GM12878 (cell line): ENCODE data around the gene TMEM238L. TPM values are rescaled to one million over a fixed set of nuclear protein-coding genes. Genes with fewer than 3 reads are reported as not detected.

ENCODE experiments used
- ATAC-seq: fragments of 200-7000 bp; cut with Tn5 transposase; 3 replicates; pipeline ENCODE4 v1.9.1; 2020; ENCODE audit warnings: mild to moderate bottlenecking, moderate library complexity
- BruUV-seq: library from RNA; stranded (reverse); fragments of 400-500 nt; replicated peaks from 2 replicates; lab custom pipeline; 2021; lab: Mats Ljungman, UMichigan
- CTCF ChIA-PET: fragments of 300-600 bp; sonication (Branson Sonifier 250); formaldehyde crosslinking; extraction: SDS; loops from one replicate; lab custom pipeline; 2021; ENCODE audit warnings: inconsistent platforms; lab: Yijun Ruan, JAX
- POLR2A ChIA-PET: fragments of 350-600 bp; formaldehyde crosslinking; extraction: SDS; loops from one replicate; lab custom pipeline; 2021; ENCODE audit warnings: inconsistent platforms; lab: Charles Lee
- RAD21 ChIA-PET: fragments of 300-600 bp; sonication (Branson Sonifier 250); formaldehyde crosslinking; loops from one replicate; lab custom pipeline; 2023; ENCODE audit warnings: antibody characterized with exemption; ENCODE audit not compliant: unreplicated experiment; lab: Charles Lee
- SMC1A ChIA-PET: fragments of 300-600 bp; sonication (Branson Sonifier 250); formaldehyde crosslinking; loops from one replicate; lab custom pipeline; 2023; ENCODE audit not compliant: unreplicated experiment, uncharacterized antibody; lab: Charles Lee
- DNase-seq: peaks from one replicate; pipeline ENCODE4 v3.0.0-alpha.2; 2011; ENCODE audit warnings: low read depth, low spot score
- FAIRE-seq: peaks from 3 replicates; lab custom pipeline; 2011; peaks lifted over from hg19 to GRCh38; lab: Jason Lieb, UNC
- H2AFZ ChIP-seq: 2 replicates; pipeline ENCODE4 v1.6.0; 2011; ENCODE audit warnings: low read depth, low read length, control low read depth; ENCODE audit not compliant: control insufficient read depth
- H3K27ac ChIP-seq: 2 replicates; pipeline ENCODE4 v1.5.1; 2011; ENCODE audit warnings: control low read depth; ENCODE audit not compliant: control insufficient read depth, insufficient read depth
- H3K27me3 ChIP-seq, 2 experiments: replicated peaks in 1 of 2; 2 replicates each; pipeline versions ENCODE4 v1.6.0 to v1.6.1; 2011; ENCODE audit warnings: low read length in 1 of 2; ENCODE audit not compliant: control insufficient read depth in 2 of 2, insufficient read depth in 2 of 2
- H3K36me3 ChIP-seq, 2 experiments: 2 replicates each; pipeline ENCODE4 v1.5.1; 2011; ENCODE audit warnings: low read length in 1 of 2; ENCODE audit not compliant: control insufficient read depth in 2 of 2, insufficient read depth in 2 of 2
- H3K4me1 ChIP-seq: 2 replicates; pipeline ENCODE4 v1.6.1; 2011; ENCODE audit warnings: mild to moderate bottlenecking, low read length, moderate library complexity, mixed read lengths; ENCODE audit not compliant: control insufficient read depth, insufficient read depth
- H3K4me2 ChIP-seq: 2 replicates; pipeline ENCODE4 v1.6.0; 2011; ENCODE audit warnings: control low read depth; ENCODE audit not compliant: control insufficient read depth, insufficient read depth
- H3K4me3 ChIP-seq: fragments of 200-600 bp; sonication (generic); 2 replicates; pipeline ENCODE4 v1.5.1; 2016
- H3K79me2 ChIP-seq: 2 replicates; pipeline ENCODE4 v1.6.0; 2011; ENCODE audit warnings: low read length; ENCODE audit not compliant: control insufficient read depth, insufficient read depth
- H3K9ac ChIP-seq: 2 replicates; pipeline ENCODE4 v1.8.0; 2011; ENCODE audit warnings: low read length, control low read depth, mixed read lengths; ENCODE audit not compliant: control insufficient read depth, insufficient read depth
- H3K9me3 ChIP-seq: replicated peaks from 3 replicates; pipeline ENCODE4 v1.5.1; 2011; ENCODE audit warnings: mild to moderate bottlenecking, low read length; ENCODE audit not compliant: control insufficient read depth, insufficient read depth
- H4K20me1 ChIP-seq: 2 replicates; pipeline ENCODE4 v1.6.0; 2011; ENCODE audit not compliant: control insufficient read depth, insufficient read depth
- ATF2 ChIP-seq: IDR thresholded peaks from 2 replicates; pipeline ENCODE4 v1.6.1; 2012; ENCODE audit warnings: low read length, inconsistent platforms
- BMI1 ChIP-seq: fragments of 450-650 bp; IDR thresholded peaks from 2 replicates; pipeline ENCODE4 v1.6.1; 2016; ENCODE audit warnings: mild to moderate bottlenecking, moderate library complexity, borderline replicate concordance
- CREB1 ChIP-seq: IDR thresholded peaks from 2 replicates; pipeline ENCODE4 v1.6.1; 2012; ENCODE audit warnings: low read depth, mild to moderate bottlenecking, inconsistent platforms
- FOXM1 ChIP-seq: IDR thresholded peaks from 2 replicates; pipeline ENCODE4 v1.6.1; 2012; ENCODE audit warnings: low read depth, mild to moderate bottlenecking, inconsistent platforms, low read length, moderate library complexity
- GABPA ChIP-seq: IDR thresholded peaks from 2 replicates; pipeline ENCODE4 v1.6.1; 2014; ENCODE audit warnings: antibody characterized with exemption, low read depth, mild to moderate bottlenecking, inconsistent platforms
- HSF1 ChIP-seq: fragments of 150-350 bp; IDR thresholded peaks from 2 replicates; pipeline ENCODE4 v1.6.1; 2014; ENCODE audit warnings: mild to moderate bottlenecking, low read depth, low read length
- JUND ChIP-seq: IDR thresholded peaks from 2 replicates; pipeline ENCODE4 v1.6.1; 2012; ENCODE audit warnings: low read depth, mild to moderate bottlenecking, low read length, improper control_type of control experiment, moderate library complexity
- MYC ChIP-seq: IDR thresholded peaks from 2 replicates; pipeline ENCODE4 v1.6.1; 2011; ENCODE audit warnings: mild to moderate bottlenecking, low read length, moderate library complexity, inconsistent platforms; ENCODE audit not compliant: insufficient read depth, insufficient replicate concordance, insufficient read length, severe bottlenecking
- NFYA ChIP-seq: IDR thresholded peaks from 2 replicates; pipeline ENCODE4 v1.6.1; 2011; ENCODE audit warnings: low read depth, mild to moderate bottlenecking, low read length, improper control_type of control experiment, borderline replicate concordance
- PML ChIP-seq: IDR thresholded peaks from 2 replicates; pipeline ENCODE4 v1.6.1; 2012; ENCODE audit warnings: low read length, inconsistent platforms
- POLR2AphosphoS2 ChIP-seq: IDR thresholded peaks from 2 replicates; pipeline ENCODE4 v1.6.1; 2011; ENCODE audit warnings: low read depth, mild to moderate bottlenecking, low read length, improper control_type of control experiment, moderate library complexity
- RAD21 ChIP-seq: IDR thresholded peaks from 2 replicates; pipeline ENCODE4 v1.6.1; 2011; ENCODE audit warnings: mild to moderate bottlenecking, low read depth, low read length, moderate library complexity; ENCODE audit not compliant: insufficient read depth
- RB1 ChIP-seq: fragments of 450-650 bp; formaldehyde crosslinking; IDR thresholded peaks from 2 replicates; pipeline ENCODE4 v1.6.1; 2017; ENCODE audit warnings: mild to moderate bottlenecking, borderline replicate concordance
- RELA ChIP-seq: fragments of 450-650 bp; IDR thresholded peaks from 2 replicates; pipeline ENCODE4 v1.8.0; 2014; ENCODE audit warnings: borderline replicate concordance; ENCODE audit not compliant: partially characterized antibody
- SKIL ChIP-seq: fragments of 450-650 bp; IDR thresholded peaks from 2 replicates; pipeline ENCODE4 v1.6.1; 2017; ENCODE audit warnings: mild to moderate bottlenecking, low read depth, inconsistent platforms; ENCODE audit not compliant: poor library complexity, severe bottlenecking
- SMC3 ChIP-seq: IDR thresholded peaks from 2 replicates; pipeline ENCODE4 v1.6.1; 2011; ENCODE audit warnings: low read length, improper control_type of control experiment, borderline replicate concordance
- SP1 ChIP-seq: IDR thresholded peaks from one replicate; pipeline ENCODE4 v1.6.1; 2011; ENCODE audit warnings: low read depth, low read length
- SREBF1 ChIP-seq: IDR thresholded peaks from 2 replicates; pipeline ENCODE4 v1.6.1; 2012; ENCODE audit warnings: mild to moderate bottlenecking, low read length
- TCF3 ChIP-seq: IDR thresholded peaks from 2 replicates; pipeline ENCODE4 v1.6.1; 2012; ENCODE audit warnings: low read depth, mild to moderate bottlenecking, low read length, borderline replicate concordance; ENCODE audit not compliant: insufficient read depth
- ZBTB33 ChIP-seq: fragments of 450-650 bp; IDR thresholded peaks from 2 replicates; pipeline ENCODE4 v1.6.1; 2017; ENCODE audit warnings: mild to moderate bottlenecking
- WGBS: methylation state at CpG from one replicate; pipeline ENCODE4 v1.1.6; 2016; ENCODE audit warnings: low lambda C conversion rate; ENCODE audit not compliant: insufficient replicate concordance, insufficient coverage; ENCODE audit errors: missing lambda C conversion rate; 5-methylcytosine and 5-hydroxymethylcytosine counted together
- in situ Hi-C: fragments of 300-500 bp; cut with MboI; formaldehyde crosslinking; loops from 9 replicates; pipeline ENCODE4 v1.14.3; 2018; ENCODE audit warnings: mixed read lengths
- intact Hi-C: fragments of 100-400 bp; cut with micrococcal nuclease; formaldehyde crosslinking; loops from one replicate; pipeline ENCODE4 v1.14.2; 2022; ENCODE audit not compliant: unreplicated experiment
- polyA plus RNA-seq, 11 experiments: library from polyadenylated mRNA; depleted of rRNA in 4 of 11; unstranded in 6 of 11; stranded (reverse) in 5 of 11; fragments of >200 nt; fragmentation: Nextera tagmentation in 4 of 11; fragmentation: Illumina TruSeq in 1 of 11; extraction: Ambion mirVana in 4 of 11; extraction: Trizol in 1 of 11; gene quantifications; 1 replicate in 1 of 11; 2 replicates in 10 of 11; pipeline versions ENCODE4 v1.2.1 to v1.2.3, GENCODE V29; 2011 to 2016; ENCODE audit warnings: inconsistent platforms in 2 of 11, missing spikeins in 2 of 11, low read depth in 1 of 11
- total RNA-seq, 4 experiments: library from RNA; depleted of rRNA in 3 of 4; stranded (reverse); fragments of >200 nt in 3 of 4; fragmentation: Illumina TruSeq in 1 of 4; extraction: Trizol in 1 of 4; gene quantifications; 2 replicates each; pipeline versions ENCODE4 v1.2.1 to v1.2.3, GENCODE V29; 2013 to 2021

Gene TMEM238L
- total and polyA plus RNA-seq, 10 of the 15 experiments (the other 5 are each of a cell fraction or from before 2014, with no cell fraction given), result not detected

- H3K27ac ChIP-seq, result no peak overlapping the region
- ChIA-PET POLR2A (no interaction called here), CTCF (no interaction called here), RAD21 (no interaction called here), SMC1A (no interaction called here)
- H3K27me3 ChIP-seq, result no peaks in the 10 kb centered on the region
- no peaks in the 10 kb centered on the region for H3K9me3 ChIP-seq
- no peak for FAIRE-seq
- no peaks in the 10 kb centered on the region for H3K79me2 ChIP-seq
- H2AFZ ChIP-seq, result no peak overlapping the region
- no peaks in the 10 kb centered on the region for H3K4me1 ChIP-seq
- no peak overlapping the region for H3K4me2 ChIP-seq
- H3K4me3 ChIP-seq, result no peak overlapping the region
- BruUV-seq, result no TSS peak
- in situ Hi-C loops, result no loop called here
- intact Hi-C loops, result no loop called here
- ATAC-seq, result no peak
- 19% methylated on average over 4 of the region's 4 CpGs for WGBS
- no peaks in the 10 kb centered on the region for H3K36me3 ChIP-seq
- no peaks in the 10 kb centered on the region for H4K20me1 ChIP-seq
- TF ChIP-seq HSF1 (no peak), NFYA (no peak), POLR2AphosphoS2 (no peak), RAD21 (no peak), PML (no peak), GABPA (no peak), BMI1 (no peak), ATF2 (no peak), SREBF1 (no peak), SMC3 (no peak), RB1 (no peak), TCF3 (no peak), CREB1 (no peak), RELA (no peak), SKIL (no peak), MYC (no peak), JUND (no peak), FOXM1 (no peak), ZBTB33 (no peak), SP1 (no peak)
- no peak overlapping the region for H3K9ac ChIP-seq
- no peak for DNase-seq
Measured at GRCh38 chr17:10793816-10794215, 10.1 kb downstream of the TMEM238L start.
